Activated CD4-positive, alpha-beta T cell treated with anti-CD3 and anti-CD28 coated beads, Interleukin-2, amount 50 U/mL, for 24 hours (primary cell): ENCODE data around the gene ITGA3.

Experiments
- DNase-seq, 2 donors: peaks; one replicate each; pipeline ENCODE4 v3.0.0-alpha.2; 2020; ENCODE audit warnings: low read depth in 1 of 2, low spot score in 1 of 2

ITGA3 gene

DNA sequence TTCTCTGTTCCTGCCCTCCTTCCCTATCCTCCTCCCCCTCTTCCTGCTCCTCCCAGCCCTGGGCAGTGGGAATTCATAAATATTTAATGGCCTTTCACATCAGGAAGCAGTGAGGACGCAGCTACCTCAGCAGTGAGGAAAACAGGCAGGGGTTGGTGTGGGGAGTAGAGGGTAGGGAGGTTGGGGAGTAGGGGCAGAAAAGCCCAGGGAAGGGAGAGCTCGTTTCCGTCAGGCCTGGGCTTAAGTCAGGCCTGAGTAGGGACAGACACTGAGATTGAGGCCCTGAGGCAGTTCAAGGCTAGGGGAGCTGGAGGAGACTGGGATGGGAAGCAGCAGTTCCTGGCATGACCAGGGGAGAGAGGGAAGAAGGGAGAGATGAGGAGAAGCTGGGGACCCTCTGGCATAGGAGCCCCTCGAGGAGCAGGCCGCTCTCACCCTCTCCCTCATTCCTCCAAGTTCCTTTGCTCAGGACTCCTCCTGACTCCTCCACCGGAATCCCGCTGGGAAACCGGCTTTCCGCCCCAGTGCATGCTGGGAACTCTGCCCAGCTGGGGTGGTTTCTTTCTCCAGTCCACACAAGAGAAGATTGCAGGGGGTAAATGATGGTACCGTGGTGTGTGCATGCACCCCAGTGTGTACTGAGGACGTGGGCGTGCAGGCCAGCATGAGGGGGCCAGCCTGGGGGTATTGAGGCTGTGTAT is 67.9 kb downstream of the ITGA3 start:
- no peak for DNase-seq

DNA sequence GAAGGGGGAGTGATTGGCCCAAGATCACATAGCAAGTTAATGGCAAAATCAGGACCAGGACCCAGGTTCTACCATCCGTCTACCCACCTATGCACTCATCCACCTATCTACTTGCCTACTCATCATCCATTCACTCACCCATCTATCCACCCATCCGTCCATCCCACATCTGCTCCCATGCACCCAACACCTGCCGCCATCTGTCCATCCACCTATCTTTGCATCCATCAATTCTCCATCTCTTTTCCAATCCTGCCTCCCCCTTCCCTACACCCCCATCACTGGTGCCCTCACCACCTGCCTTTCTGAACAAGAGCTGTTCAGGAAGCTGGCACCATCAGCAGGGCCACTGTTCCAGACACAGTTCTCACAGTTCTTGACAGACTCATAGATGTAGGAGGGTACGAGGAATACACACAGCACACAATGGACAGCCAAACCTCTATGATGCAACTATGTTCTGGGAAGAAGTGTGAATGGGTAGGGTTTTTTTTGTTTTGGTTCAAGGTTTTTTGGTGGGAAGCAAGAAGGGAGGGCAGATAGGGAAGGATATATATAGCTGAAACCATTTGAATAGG is 69.6 kb downstream of the ITGA3 start:
- DNase-seq: no peak

GRCh38 chr17:50127697-50128361 is 71.9 kb downstream of the ITGA3 start:
- DNase-seq: no peak

GRCh38 chr17:50128441-50129352 is 72.8 kb downstream of the ITGA3 start:
- DNase-seq: no peak

DNA sequence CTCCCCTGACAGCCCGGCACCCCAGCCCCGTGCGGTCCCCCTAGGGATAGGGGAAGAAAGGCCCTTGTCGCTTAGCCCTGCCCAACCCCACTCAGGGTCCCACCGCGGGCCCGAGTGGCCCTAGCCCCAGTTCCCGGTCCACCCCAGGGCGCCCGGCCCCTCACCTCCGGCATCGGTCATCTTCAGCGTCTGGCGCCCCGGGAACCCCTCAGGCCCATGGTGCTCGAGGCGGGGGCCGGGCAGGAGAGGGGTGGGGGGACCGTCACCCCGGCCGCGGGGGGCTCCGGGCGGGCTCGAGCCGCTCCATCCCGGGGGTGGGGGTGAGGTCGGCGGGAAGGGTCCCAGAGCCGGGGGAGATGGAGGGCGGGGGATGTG is 73.4 kb downstream of the ITGA3 start:
- DNase-seq: no peak

DNA sequence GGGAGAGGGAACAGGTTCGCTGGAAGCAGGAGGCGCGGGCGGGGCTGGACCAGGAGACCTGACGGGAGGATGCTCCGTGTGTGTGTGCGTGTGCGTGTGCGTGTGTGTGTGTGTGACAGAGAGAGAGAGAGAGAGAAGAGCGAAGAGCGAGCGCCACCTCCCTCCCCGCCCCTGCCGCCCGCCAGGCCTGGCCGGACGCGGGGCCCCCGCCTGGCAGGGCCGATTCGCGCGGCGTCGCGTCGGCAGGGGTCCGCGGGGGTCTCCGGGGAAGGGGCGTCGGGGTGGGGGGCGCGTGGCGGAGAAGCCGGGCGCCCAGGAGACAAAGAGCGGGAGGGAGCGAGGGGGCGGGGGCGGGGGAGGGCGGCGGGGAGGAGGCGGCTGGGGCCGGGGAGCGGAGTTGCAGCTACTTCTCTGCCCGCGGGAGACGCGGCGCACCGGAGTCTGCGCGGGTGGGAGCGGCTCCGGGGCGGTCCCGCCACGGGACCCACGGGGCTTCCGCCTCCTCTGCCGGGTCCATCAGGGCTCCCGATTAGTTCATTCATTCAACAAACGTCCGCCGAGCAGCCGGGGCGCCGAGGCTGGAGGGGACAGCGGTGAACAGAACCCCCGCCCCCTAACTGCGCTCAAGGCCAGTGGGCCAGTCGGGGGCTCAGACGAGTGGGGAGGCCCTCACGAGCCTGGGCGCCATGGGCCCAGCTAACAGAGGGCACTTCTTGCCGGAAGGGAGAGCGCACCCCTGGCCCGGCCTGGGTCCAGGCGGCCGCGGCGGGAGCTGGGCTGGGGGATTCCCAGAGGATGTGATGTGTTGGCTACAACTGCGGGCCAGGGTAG is 74.0 kb downstream of the ITGA3 start, which contains the start of gene SAMD14:
Gene SAMD14 (minus strand): TSS at position 433 of the 831 bp plus-strand sequence. CDS start 5,201 bp downstream, outside the sequence.
- DNase-seq: no peak

DNA sequence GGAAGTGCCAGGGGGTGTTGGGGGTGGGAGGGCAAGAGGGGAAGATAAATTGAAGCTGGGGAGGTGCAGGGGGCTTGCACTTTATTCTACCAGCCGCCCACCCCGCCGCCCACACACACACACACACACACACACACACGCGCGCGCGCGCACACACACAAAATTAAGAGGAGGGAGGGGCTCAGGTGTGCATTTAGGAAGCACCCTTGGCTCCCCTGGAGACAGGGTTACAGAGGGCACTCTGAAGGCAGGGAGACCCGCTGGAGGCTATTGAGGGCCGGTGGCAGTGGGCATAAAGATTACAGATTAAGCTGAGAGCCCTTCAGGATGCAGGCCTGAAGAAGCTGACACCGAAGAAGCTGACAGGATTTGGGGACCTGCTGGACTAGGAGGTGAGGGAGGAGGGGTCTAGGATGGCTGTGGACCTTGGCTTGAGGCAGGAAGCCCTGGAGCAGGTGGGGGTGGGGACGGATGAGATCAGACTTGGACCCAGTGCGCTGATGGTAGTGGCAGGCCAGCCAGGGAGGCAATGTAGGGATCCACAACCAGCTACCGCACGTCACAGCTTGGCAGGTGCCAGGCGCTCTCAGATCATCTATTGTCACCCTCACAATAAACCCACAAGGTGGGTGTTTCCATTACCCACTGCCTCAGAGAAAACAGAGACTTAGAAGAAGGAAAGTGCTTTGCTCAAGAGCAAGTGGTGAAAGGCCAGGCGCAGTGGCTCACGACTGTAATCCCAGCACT is 74.8 kb downstream of the ITGA3 start:
- DNase-seq: no peak

DNA sequence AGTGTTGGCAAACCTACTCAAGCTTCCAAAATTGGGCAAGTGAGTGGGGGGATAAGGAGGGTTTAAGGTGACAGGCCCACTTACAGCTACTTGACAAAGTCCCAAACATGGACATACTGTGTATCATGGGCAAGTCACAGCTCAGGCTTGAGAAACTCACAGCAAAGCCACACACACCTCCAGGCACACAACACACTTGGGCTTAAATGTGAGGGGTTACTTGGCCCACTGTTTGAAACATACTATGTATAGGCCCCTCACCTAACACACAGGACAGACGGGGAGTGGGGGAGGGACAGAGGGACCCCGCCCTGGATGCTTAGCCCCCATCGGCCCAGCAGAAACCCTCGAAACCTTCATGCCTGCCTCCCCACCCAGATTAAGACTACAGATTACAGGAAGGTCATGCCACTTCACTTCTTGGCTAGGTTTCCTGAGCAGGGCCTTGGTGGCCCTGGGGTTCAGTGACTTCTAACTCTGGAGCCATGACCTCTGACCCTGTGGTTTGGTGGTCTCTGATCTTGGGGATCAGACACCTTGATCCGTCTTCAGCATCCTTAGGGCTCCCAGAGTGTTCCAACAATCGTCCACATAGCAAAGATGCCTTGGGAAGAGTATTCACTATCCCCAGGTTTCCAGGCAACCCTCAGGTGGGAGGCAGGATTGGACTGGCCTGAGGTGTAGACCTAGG is 76.3 kb downstream of the ITGA3 start:
- DNase-seq: no peak

GRCh38 chr17:50133028-50133768 is 77.3 kb downstream of the ITGA3 start:
- DNase-seq: no peak

DNA sequence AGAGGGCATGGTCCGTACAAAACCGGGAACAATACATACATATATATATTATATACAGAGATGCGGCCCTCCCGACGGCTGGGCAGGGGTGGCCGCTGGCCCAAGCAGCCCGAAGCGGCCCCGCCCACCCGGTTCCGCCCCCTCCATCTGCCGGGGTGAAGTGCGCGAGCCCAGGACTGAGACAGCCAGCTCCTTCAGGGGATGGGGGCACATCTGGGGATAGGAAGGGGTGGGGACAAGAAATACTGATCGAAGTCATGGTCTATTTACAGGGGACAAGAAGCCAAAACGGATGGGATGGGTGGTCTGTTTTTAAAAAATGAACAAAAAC is 77.8 kb downstream of the ITGA3 start:
- DNase-seq: no peak

DNA sequence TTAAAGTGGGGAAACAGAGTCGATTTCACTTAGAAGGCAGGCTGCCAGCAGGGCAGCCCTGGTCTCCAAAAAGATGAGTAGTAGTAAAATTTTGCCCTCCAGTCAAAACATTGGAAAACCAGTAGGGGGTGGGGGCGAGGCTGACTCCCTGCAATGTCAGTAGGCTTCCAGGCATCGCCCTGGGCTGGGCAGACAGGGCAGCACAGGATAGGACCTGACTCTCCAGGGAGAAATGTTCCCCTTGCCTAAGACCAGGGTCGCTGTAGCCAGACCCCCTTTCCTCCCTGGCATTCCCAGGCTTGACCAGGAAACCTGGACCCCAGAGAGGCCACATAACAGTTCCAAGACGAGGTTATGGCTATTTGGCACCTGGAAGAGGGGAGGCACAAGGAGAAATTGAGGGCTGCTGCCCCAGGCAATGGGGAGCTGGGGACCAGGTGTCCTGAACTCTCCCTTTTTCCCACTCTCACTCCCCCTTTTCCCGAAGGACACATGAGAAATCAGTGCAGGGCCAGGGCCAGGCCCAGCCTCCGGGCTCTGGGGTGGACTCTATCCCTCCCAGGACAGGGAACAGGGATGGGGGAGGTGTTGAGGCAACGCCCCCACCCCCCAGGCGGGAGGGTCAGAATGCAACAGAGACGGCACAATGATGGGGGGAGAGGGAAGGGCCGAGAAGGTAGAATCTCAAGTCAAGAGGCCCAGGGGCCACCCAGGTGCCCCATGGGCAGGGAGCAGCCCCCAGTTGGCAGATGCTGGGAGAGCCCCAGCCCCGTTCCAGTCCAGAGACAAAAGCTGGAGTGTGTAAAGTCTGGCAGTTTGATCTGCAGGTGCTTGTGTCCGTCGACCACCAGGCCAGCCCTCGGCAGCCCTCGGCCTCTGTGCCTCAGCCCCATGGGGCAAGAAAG is 78.5 kb downstream of the ITGA3 start:
- DNase-seq: no peak

DNA sequence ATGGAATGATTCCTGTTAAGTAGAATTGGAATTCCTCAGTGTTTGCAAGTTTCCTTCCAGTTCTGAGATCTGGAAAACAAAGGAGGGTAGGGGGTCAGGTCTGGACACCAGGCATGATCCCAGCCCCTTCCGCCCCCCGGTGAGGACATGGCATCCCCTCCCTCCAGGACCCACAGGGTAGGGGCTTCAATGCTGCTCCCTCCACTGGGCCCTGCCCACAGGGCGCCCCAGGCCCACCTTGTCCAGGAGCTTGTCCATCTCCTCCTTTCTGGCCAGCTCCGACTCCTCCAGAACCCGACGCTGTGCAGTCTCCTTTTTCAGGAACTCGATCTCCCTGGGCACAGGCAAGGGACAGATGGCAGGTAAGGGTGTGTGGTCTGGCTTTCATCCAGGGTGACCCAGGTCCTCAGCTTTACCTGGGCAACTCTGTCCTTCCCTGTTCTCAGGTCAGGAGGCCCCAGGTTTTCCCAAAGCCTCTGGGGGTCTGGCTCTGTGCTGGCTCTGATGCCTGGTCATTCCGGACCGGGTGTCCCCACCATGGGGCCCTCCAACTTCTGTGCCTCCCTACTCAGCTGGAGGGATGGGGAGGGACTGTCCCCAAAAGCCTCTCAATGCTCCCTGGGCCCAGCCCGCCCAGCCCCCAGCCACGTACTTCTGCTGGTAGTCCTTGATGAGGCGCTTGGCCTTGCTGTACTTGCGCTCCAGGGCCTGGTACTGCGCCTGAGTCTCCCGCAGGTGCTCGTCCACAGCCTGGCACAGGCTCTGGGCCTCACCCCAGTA is 79.6 kb downstream of the ITGA3 start:
- DNase-seq: no peak

GRCh38 chr17:50136096-50136687 is 80.3 kb downstream of the ITGA3 start:
- DNase-seq: no peak

DNA sequence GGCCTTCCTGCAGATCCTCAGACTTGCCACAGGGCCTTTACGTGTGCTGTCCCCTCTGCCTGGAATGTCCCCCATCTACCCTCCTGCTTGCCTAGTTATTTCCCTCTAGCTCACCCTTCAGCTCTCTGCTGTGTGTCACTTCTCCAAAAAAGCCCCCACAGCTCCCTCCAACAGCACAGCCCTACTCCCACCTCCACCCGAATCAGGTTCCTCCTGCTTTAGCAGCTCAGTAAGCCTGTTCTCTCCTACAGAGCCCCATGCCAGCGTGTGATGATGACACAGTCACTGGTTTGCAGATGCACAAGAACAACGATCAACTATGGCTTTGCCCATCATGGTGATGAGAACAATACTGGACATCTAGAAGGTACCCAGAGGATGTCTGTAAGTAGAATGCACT is 81.1 kb downstream of the ITGA3 start:
- DNase-seq: no peak

GRCh38 chr17:50139185-50139783 is 83.4 kb downstream of the ITGA3 start:
- no peak for DNase-seq
